ENCODE measurements around the gene MVP.
"Not testable (repeated sequence)": the region's sequence is repeated elsewhere in the genome, so short reads cannot be mapped to it uniquely, and the experiment has no call there.

Gene MVP

GRCh38 chr16:29843931-29844330, 23.7 kb downstream of the MVP start:
- no peak for DNase-seq (ENCODE audit: low read depth)

GRCh38 chr16:29844575-29845331, 24.5 kb downstream of the MVP start:
- DNase-seq (ENCODE audit: low read depth): no peak

- DNase-seq (ENCODE audit: low read depth): no peak
These were observed 25.4 kb downstream of the MVP start for GRCh38 chr16:29845656-29846055.

- no peak for DNase-seq (ENCODE audit: low read depth)
These were observed 28.4 kb downstream of the MVP start for GRCh38 chr16:29848420-29849297.

GRCh38 chr16:29849505-29849904, 29.2 kb downstream of the MVP start:
- no peak for DNase-seq (ENCODE audit: low read depth)

- no peak for DNase-seq (ENCODE audit: low read depth)
These were observed 30.7 kb downstream of the MVP start for GRCh38 chr16:29850998-29851397.

GRCh38 chr16:29852654-29853053, 32.4 kb downstream of the MVP start:
- peak; percentile 70 for DNase-seq (ENCODE audit: low read depth)

GRCh38 chr16:29854520-29855100, 34.3 kb downstream of the MVP start:
- no peak for DNase-seq (ENCODE audit: low read depth)

- DNase-seq (ENCODE audit: low read depth): peak; percentile 79
These were observed 37.0 kb downstream of the MVP start for GRCh38 chr16:29857133-29857760.

- DNase-seq (ENCODE audit: low read depth): no peak
These were observed 38.0 kb downstream of the MVP start for GRCh38 chr16:29858149-29858849.

- DNase-seq (ENCODE audit: low read depth): no peak
These were observed 38.7 kb downstream of the MVP start for GRCh38 chr16:29858974-29859373.

- no peak for DNase-seq (ENCODE audit: low read depth)
These were observed 40.0 kb downstream of the MVP start for GRCh38 chr16:29860218-29860617.

- no peak for DNase-seq (ENCODE audit: low read depth)
These were observed 42.2 kb downstream of the MVP start for GRCh38 chr16:29862383-29862883.

GRCh38 chr16:29862884-29863668, 42.8 kb downstream of the MVP start, which contains the start of gene CDIPT:
Gene CDIPT (minus strand): TSS chr16:29863226. CDS start chr16:29862857, 369 bp downstream.
- peak; percentile 93 for DNase-seq (ENCODE audit: low read depth)

- DNase-seq (ENCODE audit: low read depth): no peak
These were observed 43.4 kb downstream of the MVP start for GRCh38 chr16:29863669-29863984.

GRCh38 chr16:29864205-29864604, 43.9 kb downstream of the MVP start:
- DNase-seq (ENCODE audit: low read depth): no peak

GRCh38 chr16:29868396-29869009, 48.2 kb downstream of the MVP start:
- DNase-seq (ENCODE audit: low read depth): no peak

- DNase-seq (ENCODE audit: low read depth): not testable (repeated sequence)
These were observed 48.8 kb downstream of the MVP start for GRCh38 chr16:29869067-29869466.

- no peak for DNase-seq (ENCODE audit: low read depth)
These were observed 51.7 kb downstream of the MVP start for GRCh38 chr16:29871822-29872546.

- DNase-seq (ENCODE audit: low read depth): no peak
These were observed 53.1 kb downstream of the MVP start for GRCh38 chr16:29873319-29873718.

All from GM04504 (cell line).